CD4-positive, alpha-beta T cell (primary cell): Measurements from ENCODE around the gene ZNF655. TPM values are rescaled to one million over a fixed set of nuclear protein-coding genes. Genes with fewer than 3 reads are reported as not detected.
A peak's percentile ranks its signal among the peaks of the same experiment; 100 is the strongest.

Experiments
- ATAC-seq: fragments of 200-7000 bp; cut with Tn5 transposase; one replicate; pipeline ENCODE4 v1.10.0; 2022; ENCODE audit warnings: mild to moderate bottlenecking; ENCODE audit not compliant: poor library complexity
- CTCF ChIA-PET: fragments of 350-600 bp; sonication (Branson Sonifier 250); formaldehyde crosslinking; loops from one replicate; lab custom pipeline; 2021; ENCODE audit warnings: antibody characterized with exemption, inconsistent platforms; lab: Charles Lee
- POLR2A ChIA-PET: fragments of 350-600 bp; sonication (Branson Sonifier 250); formaldehyde crosslinking; loops from one replicate; lab custom pipeline; 2021; ENCODE audit warnings: antibody characterized with exemption, inconsistent platforms; lab: Charles Lee
- DNase-seq, 14 experiments: peaks; one replicate each; pipeline ENCODE4 v3.0.0-alpha.2; 2013 to 2020; ENCODE audit warnings: mixed read lengths in 2 of 14
- H3K27ac ChIP-seq, 2 donors: one replicate each; pipeline versions ENCODE4 v1.5.1 to v1.7.0; 2013; ENCODE audit warnings: low read length in 2 of 2, low read depth in 1 of 2, mild to moderate bottlenecking in 1 of 2
- H3K27me3 ChIP-seq, 2 experiments: 1 replicate in 1 of 2; 2 replicates in 1 of 2; pipeline versions ENCODE4 v1.6.1 to v1.7.0; 2013; ENCODE audit warnings: low read length in 2 of 2, control low read depth in 1 of 2, mild to moderate bottlenecking in 1 of 2, moderate library complexity in 1 of 2; ENCODE audit not compliant: insufficient read depth in 2 of 2, control insufficient read depth in 1 of 2
- H3K36me3 ChIP-seq: one replicate; pipeline ENCODE4 v1.6.1; 2013; ENCODE audit warnings: low read length, control low read depth; ENCODE audit not compliant: insufficient read depth
- H3K4me1 ChIP-seq: one replicate; pipeline ENCODE4 v1.6.1; 2013; ENCODE audit warnings: low read length, control low read depth; ENCODE audit not compliant: insufficient read depth
- H3K4me3 ChIP-seq: one replicate; pipeline ENCODE4 v1.5.1; 2013; ENCODE audit warnings: mild to moderate bottlenecking, low read length, moderate library complexity
- H3K9me3 ChIP-seq, 2 experiments: 1 replicate in 1 of 2; 2 replicates in 1 of 2; pipeline versions ENCODE4 v1.6.1 to v1.7.0; 2013; ENCODE audit warnings: low read length in 2 of 2, mild to moderate bottlenecking in 2 of 2, control low read depth in 1 of 2, moderate library complexity in 1 of 2; ENCODE audit not compliant: control insufficient read depth in 1 of 2, insufficient read depth in 1 of 2
- H3K27ac Mint-ChIP-seq: one replicate; pipeline ENCODE4 v1.8.0; 2020; ENCODE audit warnings: mixed read lengths
- H3K27me3 Mint-ChIP-seq: one replicate; pipeline ENCODE4 v1.8.0; 2021; ENCODE audit warnings: mixed read lengths
- H3K36me3 Mint-ChIP-seq: one replicate; pipeline ENCODE4 v1.8.0; 2021; ENCODE audit warnings: low read depth, mixed read lengths
- H3K4me1 Mint-ChIP-seq: one replicate; pipeline ENCODE4 v1.8.0; 2021; ENCODE audit warnings: low read depth, mixed read lengths
- H3K4me3 Mint-ChIP-seq: one replicate; pipeline ENCODE4 v1.8.0; 2020; ENCODE audit warnings: mild to moderate bottlenecking, mixed read lengths
- H3K9me3 Mint-ChIP-seq: one replicate; pipeline ENCODE4 v1.8.0; 2020; ENCODE audit warnings: mixed read lengths
- CTCF ChIP-seq: fragments of 200-600 bp; IDR thresholded peaks from one replicate; pipeline ENCODE4 v1.8.0; 2022; ENCODE audit warnings: antibody characterized with exemption, mild to moderate bottlenecking
- intact Hi-C, 2 experiments: fragments of 100-400 bp; cut with DNase I in 1 of 2; cut with micrococcal nuclease in 1 of 2; formaldehyde crosslinking; loops; one replicate each; pipeline versions ENCODE4 v1.15.1 to v1.9.0; 2023 to 2025; cut with DNase I, micrococcal nuclease
- total RNA-seq, 174 experiments: library from RNA in 2 of 174; stranded (reverse) in 2 of 174; gene quantifications; one replicate each; pipeline ENCODE4 v1.2.3 and lab custom pipeline; 2021 to 2026

Gene ZNF655
- total RNA-seq, 2 experiments from 2014 or later, result 145 to 146 TPM

- Mint-ChIP-seq H3K36me3 (peaks cover 59% of the 10 kb centered on the region), H3K9me3 (no peaks in the 10 kb centered on the region), H3K4me1 (peaks cover 63% of the 10 kb centered on the region), H3K27me3 (no peaks in the 10 kb centered on the region), H3K4me3 (peak overlapping the region; percentile 16), H3K27ac (peak overlapping the region; percentile 95)
- Histone ChIP-seq H3K27ac (no peak overlapping the region), H3K4me3 (no peak overlapping the region), H3K27me3 (no peaks in the 10 kb centered on the region), H3K4me1 (peaks cover 53% of the 10 kb centered on the region), H3K36me3 (peaks cover 33% of the 10 kb centered on the region), H3K9me3 (no peaks in the 10 kb centered on the region)
- POLR2A ChIA-PET, result interaction anchor here (0.8 kb wide), 1 partner anchor 50 kb away, joined by 3 read pairs; the partner anchor contains the start of gene ZKSCAN5
- intact Hi-C loops, result loop anchor here (5.0 to 10.0 kb wide), 3 partner anchors 62 to 442 kb away; partner anchors contain the start of genes ARPC1A (in 1 of the 2) and ZSCAN25 (in 1 of the 2)
- CTCF ChIA-PET, result no interaction called here
- no peak for DNase-seq
- no peak for TF ChIP-seq CTCF
- no peak for ATAC-seq
These were observed 3.5 kb upstream of the ZNF655 start for GRCh38 chr7:99554939-99555338.

GRCh38 chr7:99557196-99557607 is 1.2 kb upstream of the ZNF655 start:
- intact Hi-C loops, result loop anchor here (5.0 to 10.0 kb wide), 3 partner anchors 60 to 440 kb away; partner anchors contain the start of genes ARPC1A (in 1 of the 2) and ZSCAN25 (in 1 of the 2)
- Mint-ChIP-seq H3K4me1 (peaks cover 64% of the 10 kb centered on the region), H3K4me3 (peak overlapping the region; percentile 93)

GRCh38 chr7:99557940-99558305 is 519 bp upstream of the ZNF655 start:
- peaks cover 64% of the 10 kb centered on the region for H3K4me1 Mint-ChIP-seq
- H3K27me3 Mint-ChIP-seq, result no peaks in the 10 kb centered on the region
- no peaks in the 10 kb centered on the region for H3K9me3 Mint-ChIP-seq
- Histone ChIP-seq H3K27me3 (no peaks in the 10 kb centered on the region), H3K36me3 (peaks cover 60% of the 10 kb centered on the region), H3K4me1 (peaks cover 45% of the 10 kb centered on the region), H3K27ac (peak overlapping the region; percentile 95 to 96), H3K4me3 (peak overlapping the region; percentile 98), H3K9me3 (no peaks in the 10 kb centered on the region)
- peak overlapping the region; percentile 93 for H3K4me3 Mint-ChIP-seq
- H3K36me3 Mint-ChIP-seq, result peaks cover 74% of the 10 kb centered on the region
- TF ChIP-seq CTCF, result no peak
- ChIA-PET POLR2A (interaction anchor here (0.6 to 3.9 kb wide), 32 partner anchors 9 to 1317 kb away, joined by 3 to 99 read pairs (median 6); partner anchors contain the start of genes ATP5MF, BUD31, CPSF4 and FBXO24), CTCF (no interaction called here)
- no peak for DNase-seq
- ATAC-seq, result peak; percentile 75
- intact Hi-C loops, result loop anchor here (2.0 to 10.0 kb wide), 5 partner anchors 53 to 439 kb away; partner anchors contain the start of genes ARPC1A (in 1 of the 2), ZKSCAN5 (in 1 of the 2) and ZSCAN25 (in 1 of the 2)
- peak overlapping the region; percentile 95 for H3K27ac Mint-ChIP-seq

More at GRCh38 chr7:99557196-99557607, 1.2 kb upstream of the ZNF655 start:
- Histone ChIP-seq H3K4me3 (peak overlapping the region; percentile 98), H3K36me3 (peaks cover 53% of the 10 kb centered on the region), H3K4me1 (peaks cover 50% of the 10 kb centered on the region), H3K9me3 (no peaks in the 10 kb centered on the region), H3K27ac (peak overlapping the region; percentile 95 to 96), H3K27me3 (no peaks in the 10 kb centered on the region)
- CTCF ChIA-PET, result no interaction called here
- Mint-ChIP-seq H3K27me3 (no peaks in the 10 kb centered on the region), H3K9me3 (no peaks in the 10 kb centered on the region), H3K27ac (peak overlapping the region; percentile 95), H3K36me3 (peaks cover 70% of the 10 kb centered on the region)
- DNase-seq, result peak in 1 of 14 experiments; percentile 19
- POLR2A ChIA-PET, result interaction anchor here (0.6 to 3.9 kb wide), 14 partner anchors 14 to 1318 kb away, joined by 3 to 99 read pairs (median 10); partner anchors contain the start of genes ATP5MF, BUD31, MEPCE and PDAP1
- ATAC-seq, result no peak
- TF ChIP-seq CTCF, result no peak
